HG02840 (cell line): Measurements from ENCODE around the gene NFATC1.
"Not testable (repeated sequence)": the region's sequence is repeated elsewhere in the genome, so short reads cannot be mapped to it uniquely, and the experiment has no call there.

Source experiments
- ATAC-seq: cut with Tn5 transposase; IDR thresholded peaks from one replicate; pipeline ENCODE4 v1.9.1; 2021; ENCODE audit warnings: mild to moderate bottlenecking, moderate library complexity, moderate number of reproducible peaks; ENCODE audit not compliant: unreplicated experiment, low FRiP score

The NFATC1 gene

GRCh38 chr18:79468119-79468789 lies 72.5 kb downstream of the NFATC1 start:
- no peak for ATAC-seq

GRCh38 chr18:79469309-79469708 lies 73.6 kb downstream of the NFATC1 start:
- no peak for ATAC-seq

GRCh38 chr18:79469751-79470505 lies 74.2 kb downstream of the NFATC1 start:
- ATAC-seq = no peak

GRCh38 chr18:79470547-79470946 lies 74.8 kb downstream of the NFATC1 start:
- ATAC-seq = no peak

- ATAC-seq = no peak
These were observed 75.3 kb downstream of the NFATC1 start for GRCh38 chr18:79471046-79471445.

GRCh38 chr18:79471597-79471996 lies 75.9 kb downstream of the NFATC1 start:
- no peak for ATAC-seq

- no peak for ATAC-seq
These were observed 76.4 kb downstream of the NFATC1 start for GRCh38 chr18:79472176-79472575.

- no peak for ATAC-seq
These were observed 77.2 kb downstream of the NFATC1 start for GRCh38 chr18:79472946-79473345.

GRCh38 chr18:79476031-79476917 lies 80.5 kb downstream of the NFATC1 start:
- ATAC-seq = no peak

GRCh38 chr18:79476918-79477571 lies 81.3 kb downstream of the NFATC1 start:
- ATAC-seq = no peak

GRCh38 chr18:79477711-79478483 lies 82.2 kb downstream of the NFATC1 start:
- ATAC-seq = no peak

GRCh38 chr18:79478484-79479115 lies 82.9 kb downstream of the NFATC1 start:
- no peak for ATAC-seq

- no peak for ATAC-seq
These were observed 83.5 kb downstream of the NFATC1 start for GRCh38 chr18:79479116-79479760.

- no peak for ATAC-seq
These were observed 84.0 kb downstream of the NFATC1 start for GRCh38 chr18:79479761-79480161.

GRCh38 chr18:79480171-79481045 lies 84.7 kb downstream of the NFATC1 start:
- no peak for ATAC-seq

- ATAC-seq = no peak
These were observed 85.5 kb downstream of the NFATC1 start for GRCh38 chr18:79481046-79481790.

- ATAC-seq = not testable (repeated sequence)
These were observed 87.7 kb downstream of the NFATC1 start for GRCh38 chr18:79483393-79483792.
